GM19023 (cell line): ENCODE data around the gene PRLR.

Source experiments
- ATAC-seq: cut with Tn5 transposase; IDR thresholded peaks from one replicate; pipeline ENCODE4 v1.9.1; 2021; ENCODE audit warnings: mild to moderate bottlenecking, moderate library complexity; ENCODE audit not compliant: unreplicated experiment

Gene PRLR

DNA sequence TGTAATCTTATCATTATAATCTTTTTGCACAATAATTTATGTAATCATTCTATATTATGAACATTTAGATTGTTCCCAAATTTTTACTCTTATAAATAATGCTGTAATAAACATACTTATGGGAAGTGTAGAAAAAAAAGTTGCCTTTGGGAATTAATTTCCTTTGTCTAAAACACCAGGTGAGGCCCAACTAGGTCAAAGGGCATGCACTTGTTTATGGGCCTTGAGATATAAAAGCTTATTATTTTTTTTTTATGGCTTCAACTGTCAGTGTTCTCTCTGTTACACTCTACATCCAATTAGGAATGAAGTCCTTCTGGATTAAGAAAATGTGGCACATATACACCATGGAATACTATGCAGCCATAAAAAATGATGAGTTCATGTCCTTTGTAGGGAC, 6.5 kb upstream of the PRLR start:
- ATAC-seq = no peak

DNA sequence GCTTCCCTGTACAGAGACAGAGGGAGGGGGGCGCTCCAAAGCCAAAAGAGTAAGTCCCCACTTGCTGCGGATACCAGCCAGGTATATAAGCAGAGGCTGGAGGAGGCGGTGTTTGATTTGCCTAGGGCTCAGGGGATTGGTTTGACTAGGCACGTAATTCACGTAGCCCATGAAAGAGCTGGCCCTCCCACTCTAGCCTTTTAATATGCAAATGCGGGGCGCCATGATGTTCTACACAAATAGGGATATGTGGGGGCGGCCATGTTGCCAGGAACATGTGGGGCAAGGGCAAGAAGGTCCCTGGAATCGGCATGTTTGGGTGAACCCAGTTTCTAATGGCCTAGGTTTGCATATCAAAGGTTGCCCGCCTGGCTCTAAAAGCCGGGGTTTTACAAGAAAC, 3.3 kb upstream of the PRLR start:
- ATAC-seq = no peak

DNA sequence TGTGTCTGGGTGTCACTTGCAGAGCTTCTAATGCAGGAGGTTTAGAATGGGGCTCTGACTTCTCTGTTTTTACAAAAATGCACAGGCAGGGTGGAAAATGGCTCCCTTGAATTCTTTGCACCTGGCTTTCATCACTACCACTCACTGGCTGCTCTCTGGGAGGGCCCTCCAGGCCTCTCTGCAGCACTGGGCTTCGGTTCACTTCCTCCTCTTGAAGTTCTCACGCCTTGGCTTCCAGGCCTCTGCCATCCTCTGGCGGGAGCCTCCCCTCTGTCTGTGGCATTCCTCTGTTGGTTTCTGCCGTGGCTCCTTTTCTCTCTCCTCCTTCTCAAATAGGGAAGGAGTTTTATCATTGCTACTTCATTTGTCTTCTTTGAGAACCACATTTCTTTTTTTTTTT, 2.8 kb upstream of the PRLR start:
- no peak for ATAC-seq

DNA sequence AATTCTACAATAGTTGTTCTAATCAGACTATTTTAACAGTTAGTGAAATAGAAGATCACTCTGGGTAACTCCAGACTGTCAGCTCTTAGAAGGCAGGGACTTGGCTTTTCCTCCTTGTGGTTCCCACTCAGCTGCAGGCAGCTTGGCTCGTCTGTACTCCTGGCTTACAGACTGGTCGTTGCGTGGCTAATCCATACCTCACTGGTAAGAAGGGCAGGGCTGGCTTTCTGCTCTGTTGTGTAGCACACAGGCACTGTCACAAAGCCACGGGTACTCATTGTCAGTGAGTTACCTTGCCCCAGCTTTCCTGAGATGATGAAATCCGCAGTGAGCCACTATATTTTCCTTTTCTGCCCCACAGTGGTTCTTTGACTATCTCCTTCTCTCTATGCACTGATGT, 1.8 kb upstream of the PRLR start:
- ATAC-seq = no peak

DNA sequence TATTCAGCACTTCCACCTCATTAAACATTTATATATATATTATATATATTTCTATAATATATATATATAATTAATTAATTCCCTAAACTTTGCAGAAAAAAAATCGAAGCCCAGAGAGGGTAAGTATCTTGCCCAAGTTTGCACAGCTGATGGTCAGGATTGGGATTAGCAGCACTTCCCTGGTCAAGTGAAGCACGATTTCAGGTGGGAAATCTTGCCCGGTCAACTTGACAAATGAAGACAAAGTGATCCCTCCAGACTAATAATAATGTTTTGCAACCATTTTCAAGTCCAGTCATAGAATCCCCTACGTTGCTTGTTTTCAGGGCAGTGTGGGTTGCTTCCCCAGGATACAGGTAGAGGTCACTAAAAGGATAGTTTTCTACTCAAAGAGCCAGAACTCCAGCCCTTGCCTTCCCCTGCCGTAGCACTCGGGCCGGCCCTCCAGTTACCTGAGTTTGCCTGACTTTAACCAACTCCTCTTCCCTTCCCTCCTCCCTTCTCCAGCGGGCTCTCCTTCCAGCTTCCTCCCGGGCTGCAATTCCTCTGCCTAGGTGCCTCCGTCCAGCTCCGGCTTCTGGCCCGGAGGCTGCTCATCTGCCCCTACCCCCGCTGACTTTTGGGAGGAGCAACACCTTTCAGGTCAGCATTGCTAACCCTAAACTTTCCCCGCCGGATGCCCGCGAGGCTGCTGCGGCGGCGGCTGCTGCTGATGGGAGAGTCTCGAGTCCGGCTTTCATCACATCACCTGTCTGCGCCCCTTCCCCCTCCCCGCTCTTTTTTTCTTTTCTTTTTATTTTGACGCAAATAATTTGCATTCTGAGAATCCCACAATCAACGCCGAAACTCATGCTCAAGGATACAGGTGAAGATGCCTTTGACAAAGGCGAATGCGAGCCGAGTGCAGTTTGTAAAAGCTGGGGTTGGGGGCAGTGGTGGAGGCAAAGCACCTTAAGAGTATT, 930 bp downstream of the PRLR start:
- peak; percentile 49 for ATAC-seq

DNA sequence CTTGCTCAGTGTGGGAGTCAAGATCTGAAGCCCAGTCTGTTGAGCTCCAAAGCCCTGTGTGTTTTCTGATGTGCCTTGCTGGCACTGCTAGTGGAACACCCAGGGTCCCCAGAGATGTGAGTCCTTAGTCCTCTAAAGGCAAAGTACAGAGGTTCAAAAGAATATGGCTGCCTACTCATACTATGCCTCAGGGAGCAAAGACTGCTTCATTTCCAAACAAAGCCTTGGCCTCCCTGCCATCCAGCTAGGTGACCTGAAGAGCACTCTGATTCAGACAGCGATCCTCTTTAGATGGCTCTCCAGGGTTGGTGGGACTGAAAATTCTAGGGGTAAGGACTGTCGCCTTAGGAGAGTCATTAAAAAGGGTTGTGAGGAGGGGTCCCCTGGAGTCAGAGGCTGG, 2.0 kb downstream of the PRLR start:
- ATAC-seq = no peak

DNA sequence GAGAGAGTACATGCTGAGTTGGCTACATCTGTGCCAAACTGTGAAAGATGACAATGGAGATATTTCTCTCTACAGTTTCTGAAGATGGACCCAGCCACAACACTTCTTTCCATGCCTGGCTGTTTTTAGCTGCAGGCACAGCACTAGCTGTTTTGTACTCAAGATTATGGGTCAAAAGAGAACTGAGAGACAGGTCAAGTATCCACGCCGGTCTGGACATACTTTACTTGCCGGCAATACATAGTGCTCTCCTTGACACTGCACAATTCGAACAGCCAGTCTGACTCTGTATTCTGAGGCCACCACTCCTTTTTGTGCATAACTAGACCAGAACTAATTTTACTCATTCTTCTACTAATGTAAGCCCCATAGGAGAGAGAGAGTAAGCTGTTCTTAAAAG, 2.6 kb downstream of the PRLR start:
- no peak for ATAC-seq

DNA sequence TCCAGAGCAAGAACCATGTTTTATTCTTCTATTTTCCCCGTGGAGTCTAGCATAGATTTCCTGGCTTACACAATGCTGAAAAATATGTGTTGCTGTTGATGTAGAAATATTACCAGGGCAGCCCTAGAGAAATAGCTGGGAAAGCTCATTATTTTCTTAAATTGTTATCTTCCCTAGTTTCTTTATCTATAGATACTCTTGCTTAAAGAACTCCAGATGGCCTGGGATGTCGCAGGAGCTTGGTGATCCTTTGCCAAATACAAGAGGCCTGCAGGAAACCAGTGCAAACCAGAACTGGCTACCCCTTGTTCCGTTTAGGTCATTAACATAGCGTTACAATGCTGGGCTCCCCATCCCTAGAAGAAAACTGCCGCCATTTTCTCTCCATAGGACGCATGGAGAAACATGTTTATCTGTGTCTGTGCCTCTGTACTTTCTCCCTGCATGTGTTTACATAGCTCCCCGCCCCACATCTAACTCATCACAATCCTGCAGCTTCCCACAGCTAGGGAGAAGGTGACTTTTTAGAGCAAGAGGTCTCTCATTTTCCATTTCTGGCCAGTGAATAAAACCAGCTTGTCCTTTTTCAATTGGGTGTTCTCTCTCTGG, 6.4 kb downstream of the PRLR start:
- no peak for ATAC-seq

DNA sequence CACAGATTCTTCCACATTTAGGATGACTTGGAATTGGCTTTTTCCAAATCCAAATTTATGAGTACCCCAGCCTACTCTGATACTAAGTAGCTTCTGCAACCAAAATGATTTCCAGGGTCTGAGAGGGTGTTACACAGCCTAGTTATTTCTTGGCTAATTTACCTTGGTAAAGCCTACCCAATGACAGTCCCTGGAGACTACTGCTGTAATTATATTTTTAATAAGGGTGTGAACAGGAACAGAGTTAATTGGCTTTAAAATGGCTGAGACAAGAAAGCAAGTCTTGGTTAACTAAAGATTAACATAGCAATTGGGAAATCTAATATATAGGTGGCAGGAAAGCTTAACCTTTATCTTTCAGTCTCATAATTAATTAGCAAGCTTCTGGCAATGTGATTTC, 9.3 kb downstream of the PRLR start:
- no peak for ATAC-seq

DNA sequence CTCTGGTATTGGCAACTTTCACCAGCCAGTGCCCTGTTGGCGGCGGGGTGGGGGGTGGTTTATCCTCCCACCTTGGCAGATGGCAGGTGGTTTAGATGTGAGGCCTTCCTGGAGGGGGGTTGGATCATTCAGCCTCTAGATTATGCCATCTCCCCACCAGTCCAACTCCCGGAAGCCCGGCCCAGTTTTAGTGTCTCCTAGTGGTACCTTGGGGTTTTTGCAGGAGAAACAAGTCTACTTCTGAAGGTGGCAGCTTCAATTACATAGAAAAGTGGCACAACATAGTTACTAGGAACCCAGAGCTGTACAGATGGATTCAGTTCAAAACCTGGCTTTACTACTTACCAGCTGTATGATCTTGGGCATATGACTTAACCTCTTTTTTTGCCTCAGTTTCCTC, 11.3 kb downstream of the PRLR start:
- ATAC-seq = no peak

DNA sequence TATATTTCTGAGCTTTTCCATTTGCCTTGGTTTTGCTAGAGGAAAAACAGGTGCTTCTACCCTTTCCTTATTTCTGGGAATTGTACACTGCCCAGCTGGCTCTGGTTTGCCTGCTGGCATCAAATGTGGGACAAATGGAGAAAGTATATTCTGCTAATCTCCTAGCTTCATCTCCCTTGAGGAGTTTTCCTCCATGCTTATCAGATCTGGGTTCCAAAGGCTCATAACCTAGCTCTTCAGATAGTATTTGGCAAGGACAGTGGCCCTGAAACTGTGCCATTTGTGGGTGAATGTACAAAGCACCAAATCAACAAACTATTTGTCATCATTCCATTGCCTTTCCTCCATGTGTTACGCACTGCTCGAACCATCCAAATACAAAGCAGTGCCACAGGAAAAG, 16.2 kb downstream of the PRLR start:
- ATAC-seq = no peak

DNA sequence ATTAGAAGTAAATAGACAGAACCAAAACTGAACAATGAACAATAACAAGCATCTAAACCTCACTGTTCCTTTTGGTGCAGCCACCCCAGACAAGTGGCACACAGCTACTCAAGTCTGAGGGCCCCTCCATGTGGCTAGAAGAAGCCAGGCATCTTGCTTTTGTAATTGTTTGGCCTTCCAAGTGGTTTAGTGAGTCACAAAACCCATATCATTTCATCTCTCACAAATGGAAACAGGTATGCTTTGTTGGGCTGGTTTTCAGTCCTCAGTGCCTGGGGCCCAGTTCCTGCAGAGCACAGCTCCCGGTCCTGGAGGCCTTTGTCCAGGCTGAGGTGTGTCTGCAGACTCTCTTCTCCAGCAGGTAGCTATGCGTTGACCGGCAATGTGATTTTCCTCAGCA, 16.7 kb downstream of the PRLR start:
- ATAC-seq = no peak

DNA sequence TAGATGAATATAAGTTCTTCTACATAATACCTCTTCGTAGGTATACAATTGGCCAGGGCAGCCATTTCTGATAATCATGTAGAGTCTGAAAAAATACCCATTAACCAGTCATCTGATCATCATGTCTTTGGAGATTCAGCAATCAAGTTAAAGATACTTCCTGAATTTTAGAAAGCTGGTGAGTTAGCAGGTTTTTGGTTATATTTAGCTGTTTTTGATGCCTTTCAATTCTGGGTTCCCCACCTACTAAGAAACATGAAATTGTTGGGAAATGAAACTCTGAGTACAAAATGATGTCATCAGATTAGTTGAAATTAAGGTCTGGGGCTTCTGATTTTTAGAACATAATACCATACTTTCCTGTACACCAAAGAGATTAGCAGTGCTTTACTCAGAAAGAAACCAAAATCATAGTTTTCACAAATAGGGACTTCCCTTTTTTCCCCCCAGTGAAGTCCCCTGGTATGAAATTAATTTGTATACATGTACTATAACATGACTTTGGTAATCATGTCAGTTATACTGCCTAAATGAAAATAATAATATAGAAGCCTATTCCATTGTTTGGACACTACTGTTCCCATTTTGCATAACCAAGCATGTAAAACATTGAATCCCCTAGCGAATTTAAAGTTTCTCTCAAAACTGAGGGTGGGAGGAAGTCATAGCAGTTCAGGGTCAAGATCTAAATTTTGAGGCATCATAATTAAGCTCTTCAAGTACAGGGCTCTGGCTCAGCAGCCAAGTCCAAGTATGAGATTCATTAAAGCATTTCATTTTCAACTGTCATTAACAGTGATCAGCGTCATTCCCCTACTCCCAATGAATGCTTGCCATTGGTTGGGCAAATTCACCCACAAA, 17.9 kb downstream of the PRLR start:
- peak; percentile 68 for ATAC-seq

DNA sequence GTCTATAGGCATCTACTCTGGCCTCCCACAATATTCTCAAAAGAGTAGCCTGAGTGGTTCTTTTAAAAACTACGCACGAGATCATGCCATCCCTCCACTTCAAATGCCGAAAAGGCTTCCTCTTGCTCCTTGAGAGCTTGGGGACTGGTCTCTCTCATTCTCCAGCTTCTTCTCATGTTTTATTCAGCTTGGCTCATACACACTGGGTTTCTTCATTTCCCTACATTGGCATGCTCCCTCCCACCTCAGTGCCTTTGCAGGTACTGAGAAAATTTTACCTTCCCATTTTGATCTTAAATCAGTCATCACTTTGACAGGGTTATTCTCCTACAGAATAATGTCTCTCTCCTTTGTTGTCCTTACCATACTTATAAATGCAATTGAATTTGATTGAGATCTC, 20.4 kb downstream of the PRLR start:
- ATAC-seq = no peak

DNA sequence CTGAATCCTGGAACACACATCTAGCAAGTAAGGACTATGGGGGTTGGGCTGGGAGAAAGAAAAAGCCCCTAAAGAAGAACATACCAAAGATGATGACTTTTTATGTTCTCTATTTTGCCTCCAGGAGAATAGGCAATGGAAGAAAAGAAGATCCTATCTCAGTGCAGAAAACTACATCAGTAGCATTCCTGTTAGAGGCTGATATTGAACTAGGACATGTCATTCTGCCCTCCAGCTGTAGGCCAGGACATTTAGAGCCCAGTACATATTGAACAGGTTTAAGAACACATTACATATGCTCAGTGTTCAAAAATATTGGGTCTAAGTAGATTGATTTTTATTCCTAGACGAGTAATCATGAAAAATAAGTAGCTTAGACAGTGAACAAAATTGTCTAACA, 24.7 kb downstream of the PRLR start:
- no peak for ATAC-seq

DNA sequence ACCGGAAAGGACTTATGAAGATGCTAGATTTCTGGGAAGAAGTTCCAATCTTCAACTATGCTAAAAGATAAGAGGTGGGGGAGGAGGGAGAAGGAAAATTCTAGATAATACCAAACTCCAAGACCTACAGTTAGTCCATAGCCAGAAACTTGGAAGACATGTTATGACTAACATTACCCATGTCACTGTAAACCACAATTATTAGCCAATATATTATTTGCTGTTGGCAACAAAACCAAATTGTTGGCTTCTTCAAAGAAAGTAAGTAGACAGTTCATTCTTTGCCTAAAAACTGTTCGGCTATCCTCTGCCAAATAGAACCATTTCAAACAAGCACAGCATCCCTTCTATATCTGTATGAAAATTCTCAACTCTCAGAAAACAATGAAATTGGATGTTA, 25.1 kb downstream of the PRLR start:
- ATAC-seq = no peak

DNA sequence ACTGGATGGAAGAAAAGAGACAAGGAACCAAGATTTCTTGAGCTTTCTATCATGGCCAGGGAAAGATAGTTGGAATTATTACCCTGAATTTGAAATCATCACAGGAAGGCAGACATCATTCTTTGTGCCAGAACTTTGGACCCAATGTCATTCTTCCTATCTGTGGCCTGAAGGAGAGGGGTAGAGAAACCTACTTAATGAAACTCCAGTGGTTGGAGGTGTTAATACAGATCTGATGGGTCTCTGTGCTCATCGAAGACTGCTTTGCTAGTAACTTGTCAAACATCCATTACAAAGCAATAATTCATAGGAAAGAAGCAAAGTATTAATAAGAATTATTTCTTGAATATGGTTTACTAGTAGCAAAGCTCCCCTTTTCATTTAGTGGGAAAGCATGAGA, 26.9 kb downstream of the PRLR start:
- ATAC-seq = no peak

DNA sequence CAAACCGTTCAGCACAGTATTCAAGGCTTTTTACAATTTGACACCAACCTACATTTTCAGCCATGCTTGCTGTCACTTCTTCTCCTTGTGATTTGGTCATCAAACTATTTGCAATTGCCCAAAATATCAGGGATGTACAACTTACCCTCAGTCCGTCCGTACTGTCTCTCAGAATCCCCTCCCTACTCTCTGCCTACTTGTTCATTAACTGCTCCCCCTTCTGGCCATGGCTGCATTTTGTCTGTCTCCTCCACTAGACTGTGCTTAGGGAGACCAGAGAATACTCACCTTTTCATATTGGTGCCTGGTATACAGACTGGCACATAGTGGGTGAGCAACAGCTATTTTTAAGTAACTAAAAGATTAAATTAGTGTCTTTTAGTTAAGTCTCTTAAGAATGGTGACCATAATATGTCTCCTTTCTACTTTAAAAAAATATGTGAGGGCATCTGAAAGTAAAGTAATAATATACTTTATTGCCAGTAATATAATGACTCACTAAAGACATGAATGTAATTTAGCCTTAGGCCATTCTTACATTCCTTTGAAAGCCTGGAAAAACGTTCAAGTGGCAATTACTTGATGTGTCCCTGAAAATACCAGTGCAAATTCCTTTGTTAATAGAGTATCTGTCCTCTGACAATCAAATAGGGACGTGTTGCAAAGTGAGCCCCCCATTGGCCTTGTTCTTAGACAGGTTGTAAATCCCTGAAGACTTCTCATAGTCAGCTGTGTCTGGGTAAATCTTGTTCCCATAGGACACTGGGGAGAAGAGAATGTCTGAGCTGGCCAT, 27.8 kb downstream of the PRLR start:
- peak; percentile 71 for ATAC-seq

DNA sequence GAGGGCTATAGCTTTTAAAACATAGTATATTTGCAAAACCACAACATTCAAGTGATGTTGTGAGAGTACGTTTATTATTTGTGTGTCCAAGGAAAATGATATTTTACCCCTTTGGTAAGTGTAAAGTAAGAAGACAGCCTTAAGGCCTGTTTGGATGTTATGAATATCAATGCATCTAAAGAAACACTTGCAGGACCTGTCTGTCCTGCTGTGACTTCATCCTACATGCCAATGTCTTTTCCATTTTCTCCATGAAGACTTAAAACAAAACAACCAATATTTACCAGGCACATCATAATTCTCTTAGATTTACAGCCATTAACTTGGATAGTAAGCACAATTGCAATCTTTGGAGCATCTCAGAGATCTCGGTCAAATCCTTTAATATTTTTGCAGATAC, 29.0 kb downstream of the PRLR start:
- ATAC-seq = no peak

DNA sequence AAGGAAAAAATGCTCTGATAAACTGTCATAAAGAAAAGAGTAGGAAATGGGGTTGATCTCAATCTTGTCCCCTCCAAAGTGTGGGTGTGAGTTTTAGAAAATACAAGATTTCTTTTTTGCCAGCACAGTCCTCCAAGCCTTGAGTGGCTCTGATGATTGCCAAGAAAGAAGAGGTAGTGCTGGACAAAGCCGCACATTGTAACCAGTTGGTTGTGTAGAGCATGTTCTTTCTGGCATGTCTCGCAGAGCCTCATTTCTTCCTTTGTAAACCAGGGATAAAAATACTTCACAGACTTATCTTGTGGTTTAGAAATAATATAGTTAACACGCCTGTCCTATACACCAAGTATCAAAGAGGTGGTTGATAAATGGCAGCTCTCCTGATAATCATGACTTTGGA, 30.4 kb downstream of the PRLR start:
- no peak for ATAC-seq

DNA sequence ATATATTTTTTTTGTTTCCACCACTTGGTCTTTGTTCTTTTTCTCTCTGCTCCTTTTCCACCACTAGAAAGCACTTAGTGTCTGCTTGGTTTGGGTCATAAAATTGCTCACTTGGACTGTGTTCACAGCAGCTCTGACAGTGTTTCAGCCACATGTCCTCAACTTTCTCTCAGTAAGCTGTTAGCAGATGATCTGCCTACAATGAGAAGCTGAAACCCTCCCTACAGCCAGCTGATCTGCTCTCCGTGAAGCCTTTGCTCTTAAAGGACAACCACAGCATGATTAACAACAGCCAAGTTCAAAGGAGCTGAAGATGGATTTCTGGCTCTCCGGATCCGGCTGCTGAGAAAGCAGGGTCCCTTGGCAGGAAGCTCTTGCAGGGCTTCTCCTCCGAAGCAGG, 31.6 kb downstream of the PRLR start:
- ATAC-seq = no peak
